Heart left ventricle (tissue), 16 donors: ENCODE results near the gene MKI67. TPM values are rescaled to one million over a fixed set of nuclear protein-coding genes. Genes with fewer than 3 reads are reported as not detected.
"Not testable (repeated sequence)": the region's sequence is repeated elsewhere in the genome, so short reads cannot be mapped to it uniquely, and the experiment has no call there.

Source experiments
- ATAC-seq, 4 donors: fragments of 200-7000 bp; cut with Tn5 transposase; one replicate each; pipeline ENCODE4 v1.9.1; 2020 to 2022; ENCODE audit warnings: moderate library complexity in 4 of 4, mild to moderate bottlenecking in 3 of 4, moderate number of reproducible peaks in 1 of 4
- DNase-seq, 5 donors: peaks; one replicate each; pipeline ENCODE4 v3.0.0-alpha.2; 2020
- H3K27ac ChIP-seq, 12 donors: fragments of 200-600 bp; sonication (generic) in 4 of 12; one replicate each; pipeline versions ENCODE4 v1.5.0 to v1.8.0; 2016 to 2022; ENCODE audit warnings: mild to moderate bottlenecking in 2 of 12
- H3K27me3 ChIP-seq, 9 donors: fragments of 200-600 bp; sonication (generic) in 2 of 9; one replicate each; pipeline versions ENCODE4 v1.5.1 to v1.8.0; 2016 to 2022; ENCODE audit warnings: mild to moderate bottlenecking in 3 of 9
- H3K36me3 ChIP-seq, 9 donors: fragments of 200-600 bp; sonication (generic) in 2 of 9; one replicate each; pipeline versions ENCODE4 v1.5.0 to v1.8.0; 2018 to 2022; ENCODE audit warnings: mild to moderate bottlenecking in 2 of 9
- H3K4me1 ChIP-seq, 12 donors: fragments of 200-600 bp; sonication (generic) in 4 of 12; one replicate each; pipeline versions ENCODE4 v1.5.0 to v1.8.0; 2016 to 2022; ENCODE audit warnings: mild to moderate bottlenecking in 3 of 12
- H3K4me3 ChIP-seq, 12 donors: fragments of 200-600 bp; sonication (generic) in 4 of 12; one replicate each; pipeline versions ENCODE4 v1.5.0 to v1.8.0; 2017 to 2022; ENCODE audit warnings: mild to moderate bottlenecking in 9 of 12, moderate library complexity in 4 of 12
- H3K9me3 ChIP-seq, 12 donors: fragments of 200-600 bp; sonication (generic) in 4 of 12; one replicate each; pipeline versions ENCODE4 v1.5.0 to v1.8.0; 2016 to 2022; ENCODE audit warnings: mild to moderate bottlenecking in 1 of 12
- POLR2A ChIP-seq, 2 donors: fragments of 450-650 bp; IDR thresholded peaks; one replicate each; pipeline ENCODE4 v1.6.1; 2017; ENCODE audit warnings: antibody characterized with exemption in 2 of 2, mild to moderate bottlenecking in 2 of 2, moderate library complexity in 2 of 2
- WGBS, 4 donors: extraction: QIAGEN DNeasy Blood & Tissue Kit in 2 of 4; methylation state at CpG; one replicate each; pipeline versions ENCODE4 v1.1.5 to v1.1.7; 2013 to 2018; 5-methylcytosine and 5-hydroxymethylcytosine counted together
- intact Hi-C, 10 donors: fragments of 100-400 bp; cut with DNase I; formaldehyde crosslinking; loops; one replicate each; pipeline versions ENCODE4 v1.11.1 to v1.14.2; 2022
- polyA plus RNA-seq, 2 donors: library from polyadenylated mRNA; stranded (reverse); fragments of 200-250 nt; gene quantifications; one replicate each; pipeline ENCODE4 v1.2.3, GENCODE V29; 2013
- total RNA-seq, 9 donors: library from RNA; depleted of rRNA in 2 of 9; stranded (reverse); fragments of >200 nt in 2 of 9; fragmentation: NEBNext Ultra II Directional in 3 of 9; extraction: Animal tissue kit (Norgen Biotek cat#: 25700) in 3 of 9; gene quantifications; one replicate each; pipeline versions ENCODE4 v1.1.0 to v1.2.4, GENCODE V29; 2016 to 2023
- TF ChIP-seq, protein P1 (sequence below), 12 donors: fragments of 200-600 bp; sonication (generic) in 4 of 12; IDR thresholded peaks; one replicate each; pipeline versions ENCODE4 v1.5.0 to v1.8.0; 2018 to 2022; ENCODE audit warnings: antibody characterized with exemption in 12 of 12, mild to moderate bottlenecking in 5 of 12
- donor health status: ischemic (EF 13 %, LVEDD 7.1; RV severe dilation, severe dysfunction).
- donor health status: healthy with polysubstance abuse.
- donor health status: DM: no; HTN: yes; CAD: no.
- donor health status: DM: no; HTN: no; CAD: no.
- donor health status: ischemic (EF 25% LVEDD 6.9; RV normal size, moderate dysfunction).
- donor health status: ischemic (EF 25% LVEDD 5.7; RV mildly dilated, moderate dysfunction).
- donor health status: healthy.
- donor health status: DM: yes; HTN: yes; CAD: no.
- donor health status: ischemic (EF 35%, LVEDD 5.7; RV mildly dilated, moderate dysfunction).
- donor health status: nonischemic (EF 11% LVEDD 7.7; RV severe dilation, severe dysfunction).
- donor health status: DM: yes; HTN: yes; CAD: no.
- donor health status: PGD.
- donor health status: ischemic (EF 29% LVEDD 5.4; RV normal size, mild dysfunction).
- donor health status: nonischemic (EF 23%, LVEDD 6.1; RV moderate dilation, normal function).

MKI67 gene
- total and polyA plus RNA-seq, 11 donors = 0.04 to 27.9 (median 0.52) TPM

DNA sequence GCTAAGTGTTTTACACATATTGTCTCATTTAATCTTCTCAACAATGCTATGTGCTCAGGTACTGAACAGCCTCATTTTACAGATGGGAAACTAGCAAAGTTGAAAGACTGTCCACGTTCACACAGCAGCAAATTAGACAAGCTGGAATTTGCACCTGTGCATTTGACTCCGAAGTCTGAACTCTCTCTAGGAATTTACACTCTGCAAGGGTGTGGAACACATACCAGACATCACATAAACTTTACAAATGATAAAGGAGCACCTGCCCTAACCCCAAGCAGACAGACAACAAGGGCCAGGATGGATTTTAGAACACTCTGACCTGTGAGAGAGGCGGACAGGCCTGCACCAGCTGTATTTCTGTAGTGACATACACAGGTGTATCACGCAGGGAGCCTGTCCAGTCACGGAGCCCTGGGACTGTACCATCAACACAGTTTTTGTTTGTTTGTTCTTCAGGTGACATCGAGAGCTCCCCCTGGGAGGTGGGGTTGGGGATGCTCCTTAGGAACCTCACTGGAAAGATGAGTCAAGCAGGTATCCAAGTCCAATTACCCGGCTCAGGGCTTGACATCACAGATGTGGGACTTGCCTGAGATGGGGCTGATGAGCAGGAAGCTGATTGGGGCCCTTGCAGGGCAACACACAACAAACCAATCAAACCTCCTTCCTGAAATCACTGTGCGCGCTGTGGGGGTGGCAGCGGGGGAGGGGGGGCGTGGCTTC lies 31.0 kb downstream of the MKI67 start:
- H3K27me3 ChIP-seq = peaks cover 0 to 5% (median 0%) of the 10 kb centered on the region in 9 donors
- H3K36me3 ChIP-seq = peaks cover 0 to 18% (median 0%) of the 10 kb centered on the region in 9 donors
- H3K4me1 ChIP-seq = no peaks in the 10 kb centered on the region
- intact Hi-C loops = loop anchor here in 1 of 10 donors (10.0 kb wide), 1 partner anchor 840 kb away; no protein-coding TSS in a partner anchor
- no peak overlapping the region for H3K4me3 ChIP-seq
- no peak for TF ChIP-seq POLR2A (IDR thresholded peaks at IDR 0.05)
- TF ChIP-seq, protein P1, sequence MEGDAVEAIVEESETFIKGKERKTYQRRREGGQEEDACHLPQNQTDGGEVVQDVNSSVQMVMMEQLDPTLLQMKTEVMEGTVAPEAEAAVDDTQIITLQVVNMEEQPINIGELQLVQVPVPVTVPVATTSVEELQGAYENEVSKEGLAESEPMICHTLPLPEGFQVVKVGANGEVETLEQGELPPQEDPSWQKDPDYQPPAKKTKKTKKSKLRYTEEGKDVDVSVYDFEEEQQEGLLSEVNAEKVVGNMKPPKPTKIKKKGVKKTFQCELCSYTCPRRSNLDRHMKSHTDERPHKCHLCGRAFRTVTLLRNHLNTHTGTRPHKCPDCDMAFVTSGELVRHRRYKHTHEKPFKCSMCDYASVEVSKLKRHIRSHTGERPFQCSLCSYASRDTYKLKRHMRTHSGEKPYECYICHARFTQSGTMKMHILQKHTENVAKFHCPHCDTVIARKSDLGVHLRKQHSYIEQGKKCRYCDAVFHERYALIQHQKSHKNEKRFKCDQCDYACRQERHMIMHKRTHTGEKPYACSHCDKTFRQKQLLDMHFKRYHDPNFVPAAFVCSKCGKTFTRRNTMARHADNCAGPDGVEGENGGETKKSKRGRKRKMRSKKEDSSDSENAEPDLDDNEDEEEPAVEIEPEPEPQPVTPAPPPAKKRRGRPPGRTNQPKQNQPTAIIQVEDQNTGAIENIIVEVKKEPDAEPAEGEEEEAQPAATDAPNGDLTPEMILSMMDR (IDR thresholded peaks at IDR 0.05) = no peak
- no peaks in the 10 kb centered on the region for H3K9me3 ChIP-seq
- ATAC-seq (no peak), DNase-seq (no peak)
- no peak overlapping the region for H3K27ac ChIP-seq
- 88 to 92% (median 90%) methylated on average over 9 to 11 of the region's 11 CpGs for WGBS, 4 donors

DNA sequence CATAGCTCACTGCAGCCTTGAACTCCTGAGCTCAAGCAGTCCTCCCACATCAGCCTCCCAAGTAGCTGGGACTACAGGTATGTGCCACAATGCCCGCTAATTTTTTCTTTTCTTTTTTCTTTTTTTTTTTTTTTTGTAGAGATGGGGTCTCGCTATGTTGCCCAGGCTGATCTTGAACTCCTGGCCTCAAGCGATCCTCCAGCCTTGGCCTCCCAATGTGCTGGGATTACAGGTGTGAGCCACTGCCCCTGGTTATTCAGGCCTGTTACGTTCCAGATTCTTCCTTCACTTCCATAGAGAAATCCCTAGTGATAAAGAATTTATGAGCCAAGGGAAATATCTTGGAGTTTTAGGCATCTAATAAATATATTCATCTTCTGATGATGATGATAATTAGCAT lies 31.6 kb downstream of the MKI67 start:
- not testable (repeated sequence) for H3K27ac ChIP-seq, H3K4me3 ChIP-seq, DNase-seq, H3K4me1 ChIP-seq, ATAC-seq, H3K27me3 ChIP-seq, H3K9me3 ChIP-seq
- intact Hi-C loops = loop anchor here in 1 of 10 donors (10.0 kb wide), 1 partner anchor 840 kb away; no protein-coding TSS in a partner anchor
- 96 to 98% (median 97%) methylated on average over 4 of the region's 4 CpGs for WGBS, 4 donors
- H3K36me3 ChIP-seq = peaks cover 0 to 15% (median 0%) of the 10 kb centered on the region in 9 donors

DNA sequence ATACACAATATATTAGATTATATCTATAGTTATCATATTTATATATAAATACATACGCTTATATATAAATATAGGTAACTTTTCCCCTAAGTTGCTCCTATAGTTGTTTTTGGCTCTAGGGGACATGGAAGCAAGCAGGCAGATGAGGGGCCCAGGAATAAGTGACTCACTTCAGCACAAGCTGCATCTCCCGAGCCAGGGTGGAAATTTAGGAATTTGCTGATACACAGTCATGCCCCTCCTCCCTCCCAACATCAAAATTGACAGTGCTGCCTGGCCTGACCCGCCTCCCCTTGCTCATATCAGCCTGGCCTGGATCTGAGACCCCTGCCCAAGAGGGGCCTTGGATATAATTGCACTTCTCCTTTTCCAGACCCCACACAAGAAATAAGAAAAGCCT lies 33.8 kb downstream of the MKI67 start:
- ATAC-seq (no peak), DNase-seq (no peak)
- Histone ChIP-seq H3K4me3 (no peak overlapping the region), H3K4me1 (no peaks in the 10 kb centered on the region), H3K27me3 (peaks cover 0 to 7% (median 0%) of the 10 kb centered on the region in 9 donors), H3K27ac (no peak overlapping the region), H3K9me3 (no peaks in the 10 kb centered on the region), H3K36me3 (peaks cover 0 to 2% (median 0%) of the 10 kb centered on the region in 9 donors)
- 83 to 90% (median 87%) methylated on average over 3 of the region's 3 CpGs for WGBS, 4 donors
- intact Hi-C loops = loop anchor here in 1 of 10 donors (10.0 kb wide), 1 partner anchor 842 kb away; no protein-coding TSS in a partner anchor
- TF ChIP-seq POLR2A (IDR thresholded peaks at IDR 0.05) = no peak

DNA sequence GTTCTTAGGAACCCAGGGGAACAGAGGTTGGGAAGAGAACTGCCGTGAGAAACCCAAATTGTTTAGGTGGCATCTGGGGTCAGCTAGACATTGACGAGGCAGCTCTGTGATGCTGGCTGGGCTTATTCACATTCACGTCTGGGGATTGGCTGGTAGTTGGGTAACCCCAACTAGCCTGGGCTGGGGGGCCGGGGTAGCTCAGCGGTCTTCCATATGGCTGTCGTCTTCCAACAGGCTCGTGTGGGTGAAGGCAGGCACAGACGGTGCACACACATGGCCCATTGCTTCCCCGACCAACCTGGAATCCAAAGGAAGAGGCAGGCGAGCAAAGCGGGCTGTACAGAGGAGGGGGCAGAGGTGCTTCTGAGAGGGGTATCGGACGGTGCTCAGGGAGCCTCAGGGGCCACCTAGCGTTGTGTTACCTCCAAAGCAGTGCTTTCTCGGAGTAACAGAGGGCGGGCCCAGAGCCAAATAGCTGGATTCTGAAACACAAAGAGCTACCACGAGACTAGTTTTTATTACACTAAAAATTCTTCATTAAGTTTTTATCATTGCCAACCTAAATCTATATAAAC lies 34.5 kb downstream of the MKI67 start:
- Histone ChIP-seq H3K27me3 (peaks cover 0 to 7% (median 0%) of the 10 kb centered on the region in 9 donors), H3K4me1 (no peaks in the 10 kb centered on the region), H3K9me3 (no peaks in the 10 kb centered on the region), H3K36me3 (no peaks in the 10 kb centered on the region), H3K27ac (no peak overlapping the region), H3K4me3 (no peak overlapping the region)
- 73 to 85% (median 75%) methylated on average over 17 of the region's 17 CpGs for WGBS, 4 donors
- TF ChIP-seq, protein P1 (IDR thresholded peaks at IDR 0.05) = no peak
- TF ChIP-seq POLR2A (IDR thresholded peaks at IDR 0.05) = no peak
- intact Hi-C loops = loop anchor here in 1 of 10 donors (10.0 kb wide), 1 partner anchor 843 kb away; no protein-coding TSS in a partner anchor
- DNase-seq = no peak
- no peak for ATAC-seq
